K562 (cell line): ENCODE measurements around the gene BLM. TPM values are rescaled to one million over a fixed set of nuclear protein-coding genes. Genes with fewer than 3 reads are reported as not detected.
A peak's percentile ranks its signal among the peaks of the same experiment; 100 is the strongest.

Experiments used
- ATAC-seq: fragments of 200-7000 bp; cut with Tn5 transposase; 3 replicates; pipeline ENCODE4 v1.9.1; 2020; ENCODE audit warnings: moderate library complexity
- BruUV-seq: library from RNA; stranded (reverse); fragments of 400-500 nt; replicated peaks from 2 replicates; lab custom pipeline; 2021; lab: Mats Ljungman, UMichigan
- CTCF ChIA-PET: fragments of 300-600 bp; formaldehyde crosslinking; extraction: SDS; loops from one replicate; lab custom pipeline; 2021; ENCODE audit warnings: low intra/inter-chr PET ratio; lab: Yijun Ruan, JAX
- POLR2A ChIA-PET: fragments of 300-600, 350-650 bp; sonication (Branson Sonifier 250); formaldehyde crosslinking; extraction: SDS; loops from one replicate; lab custom pipeline; 2021; ENCODE audit warnings: antibody characterized with exemption, inconsistent platforms; lab: Yijun Ruan, JAX
- DNase-seq, 4 experiments: peaks; one replicate each; pipeline versions ENCODE4 v3.0.0 to v3.0.0-alpha.2; 2011 to 2018; ENCODE audit warnings: low spot score in 3 of 4, mixed read lengths in 3 of 4; ENCODE audit errors: extremely low read depth in 1 of 4
- FAIRE-seq: peaks from 2 replicates; lab custom pipeline; 2011; peaks lifted over from hg19 to GRCh38; lab: Jason Lieb, UNC
- H2AFZ ChIP-seq: 2 replicates; pipeline ENCODE4 v1.6.0; 2011; ENCODE audit warnings: low read depth, low read length, control low read depth, inconsistent platforms
- H3K27ac ChIP-seq: fragments of 200-600 bp; 3 replicates; pipeline ENCODE4 v1.8.0; 2011; ENCODE audit warnings: low read depth, mild to moderate bottlenecking, control low read depth, inconsistent platforms, low read length, moderate library complexity, mixed read lengths; ENCODE audit errors: extremely low read depth
- H3K27me3 ChIP-seq, 2 experiments: fragments of 300-600 bp in 1 of 2; 2 replicates in 1 of 2; 3 replicates in 1 of 2; pipeline versions ENCODE4 v1.6.0 to v1.8.0; 2011; ENCODE audit warnings: inconsistent platforms in 2 of 2, low read length in 2 of 2, mild to moderate bottlenecking in 1 of 2, mixed read lengths in 1 of 2, moderate library complexity in 1 of 2; ENCODE audit not compliant: control insufficient read depth in 2 of 2, insufficient read depth in 2 of 2
- H3K36me3 ChIP-seq: fragments of 300-600 bp; 3 replicates; pipeline ENCODE4 v1.8.0; 2011; ENCODE audit warnings: mild to moderate bottlenecking, low read length, inconsistent platforms; ENCODE audit not compliant: control insufficient read depth, insufficient read depth
- H3K4me1 ChIP-seq, 2 experiments: fragments of 200-600 bp in 1 of 2; replicated peaks in 1 of 2; 2 replicates in 1 of 2; 3 replicates in 1 of 2; pipeline versions ENCODE4 v1.5.1 to v1.8.0; 2011; ENCODE audit warnings: inconsistent platforms in 2 of 2, low read length in 2 of 2, mild to moderate bottlenecking in 1 of 2, mixed read lengths in 1 of 2, moderate library complexity in 1 of 2; ENCODE audit not compliant: control insufficient read depth in 2 of 2, insufficient read depth in 2 of 2
- H3K4me2 ChIP-seq: 2 replicates; pipeline ENCODE4 v1.6.1; 2011; ENCODE audit warnings: low read length, control low read depth, inconsistent platforms, mixed read lengths; ENCODE audit not compliant: insufficient read depth
- H3K4me3 ChIP-seq: fragments of 200-600 bp; sonication (generic), shearing (Covaris generic); 2 replicates; pipeline ENCODE4 v1.5.1; 2016; ENCODE audit warnings: control low read depth, inconsistent platforms
- H3K79me2 ChIP-seq: fragments of 200-600 bp; 3 replicates; pipeline ENCODE4 v1.8.0; 2011; ENCODE audit warnings: low read length, inconsistent platforms; ENCODE audit not compliant: control insufficient read depth, insufficient read depth
- H3K9ac ChIP-seq, 2 experiments: 2 replicates each; pipeline versions ENCODE4 v1.6.0 to v1.6.1; 2011; ENCODE audit warnings: low read depth in 2 of 2, low read length in 2 of 2, control low read depth in 1 of 2, inconsistent platforms in 1 of 2, mild to moderate bottlenecking in 1 of 2, mixed read lengths in 1 of 2; ENCODE audit not compliant: insufficient read depth in 1 of 2
- H3K9me1 ChIP-seq: one replicate; pipeline ENCODE4 v1.6.0; 2011; ENCODE audit warnings: inconsistent platforms, mild to moderate bottlenecking, low read length, moderate library complexity; ENCODE audit not compliant: control insufficient read depth, insufficient read depth
- H3K9me3 ChIP-seq: replicated peaks from 2 replicates; pipeline ENCODE4 v1.5.1; 2011; ENCODE audit warnings: low read depth, low read length, inconsistent platforms; ENCODE audit not compliant: control insufficient read depth, insufficient read depth
- H4K20me1 ChIP-seq: replicated peaks from 2 replicates; pipeline ENCODE4 v1.6.1; 2011; ENCODE audit warnings: low read length, inconsistent platforms, mixed read lengths; ENCODE audit not compliant: control insufficient read depth, insufficient read depth
- ETV5 ChIP-seq: sonication (generic); formaldehyde crosslinking; IDR thresholded peaks from 2 replicates; pipeline ENCODE4 v1.4.0; 2020; ENCODE audit warnings: low read depth, mild to moderate bottlenecking, missing genetic modification reagents
- PKNOX1 ChIP-seq: fragments of 450-650 bp; IDR thresholded peaks from 2 replicates; pipeline ENCODE4 v1.6.1; 2016
- SMARCA4 ChIP-seq: fragments of 450-650 bp; IDR thresholded peaks from 2 replicates; pipeline ENCODE4 v1.6.1; 2016
- WGBS: fragments of 100-300 bp; shearing (Covaris generic); methylation state at CpG from one replicate; pipeline ENCODE4 v1.1.6; 2016; ENCODE audit warnings: low coverage, mixed read lengths; ENCODE audit not compliant: insufficient coverage; ENCODE audit errors: missing lambda C conversion rate; 5-methylcytosine and 5-hydroxymethylcytosine counted together
- in situ Hi-C: fragments of 300-500 bp; cut with MboI; formaldehyde crosslinking; loops from 4 replicates; pipeline ENCODE4 v1.15.0; 2018; ENCODE audit warnings: inconsistent platforms, mixed read lengths
- intact Hi-C: fragments of 100-400 bp; cut with micrococcal nuclease; formaldehyde crosslinking; loops from 2 replicates; pipeline ENCODE4 v1.14.2; 2022
- polyA plus RNA-seq, 8 experiments: library from polyadenylated mRNA; depleted of rRNA in 4 of 8; stranded (reverse) in 5 of 8; unstranded in 3 of 8; fragments of >200 nt; fragmentation: Nextera tagmentation in 2 of 8; fragmentation: Illumina TruSeq in 1 of 8; extraction: Ambion mirVana in 2 of 8; extraction: Trizol in 1 of 8; gene quantifications; 2 replicates each; pipeline versions ENCODE4 v1.2.1 to v1.2.3, GENCODE V29; 2011 to 2014; ENCODE audit warnings: inconsistent platforms in 1 of 8, missing spikeins in 1 of 8
- total RNA-seq, 7 experiments: library from RNA; depleted of rRNA in 6 of 7; stranded (reverse); fragments of >200 nt in 6 of 7; fragmentation: Illumina TruSeq in 2 of 7; extraction: Trizol in 2 of 7; gene quantifications; 2 replicates each; pipeline versions ENCODE4 v1.2.1 to v1.2.3, GENCODE V29; 2011 to 2021; ENCODE audit warnings: low replicate concordance in 1 of 7

Gene BLM
- total and polyA plus RNA-seq, 9 of the 15 experiments (the other 6 are each of a cell fraction or from before 2014, with no cell fraction given), result 21.0 to 56.0 (median 43.9) TPM

- TF ChIP-seq SMARCA4, result no peak
- TF ChIP-seq, all 486 proteins: peak for 0
Observed at GRCh38 chr15:90694987-90695386, 22.2 kb upstream of the BLM start (continued).

GRCh38 chr15:90697175-90697574 lies 20.0 kb upstream of the BLM start:
- in situ Hi-C loops, result loop anchor here (10.0 kb wide), 1 partner anchor 52 kb away; no protein-coding TSS in a partner anchor

More at GRCh38 chr15:90697175-90697574, 20.0 kb upstream of the BLM start:
- H3K27me3 ChIP-seq, result no peaks in the 10 kb centered on the region
- no peak overlapping the region for H3K27ac ChIP-seq
- no peaks in the 10 kb centered on the region for H3K9me1 ChIP-seq
- TF ChIP-seq PKNOX1 (peak; percentile 82), ETV5 (CRISPR knock-in tag) (no peak)
- POLR2A ChIA-PET, result interaction anchor here (0.6 to 1.2 kb wide), 3 partner anchors 21 to 712 kb away, joined by 4 to 5 read pairs (median 4); no protein-coding TSS in a partner anchor
- CTCF ChIA-PET, result no interaction called here
- H3K36me3 ChIP-seq, result no peaks in the 10 kb centered on the region
- H4K20me1 ChIP-seq, result no peaks in the 10 kb centered on the region
- no peaks in the 10 kb centered on the region for H3K9me3 ChIP-seq
- ATAC-seq (no peak), FAIRE-seq (no peak), DNase-seq (no peak)
- intact Hi-C loops, result loop anchor here (10.0 kb wide), 1 partner anchor 212 kb away; no protein-coding TSS in a partner anchor
- no peak overlapping the region for H3K9ac ChIP-seq
- no peak overlapping the region for H3K4me2 ChIP-seq
- no TSS peak for BruUV-seq
- H3K4me1 ChIP-seq, result no peaks in the 10 kb centered on the region; a peak in 2 of 5 replicates
- H3K79me2 ChIP-seq, result no peaks in the 10 kb centered on the region
- whole genome bisulfite sequencing, result 50% methylated on average over 1 of the region's 1 CpG
- H3K4me3 ChIP-seq, result no peak overlapping the region
- H2AFZ ChIP-seq, result no peak overlapping the region
